CD4-positive, alpha-beta T cell treated with Interferon gamma for 1 hour (primary cell): Measurements from ENCODE around the gene ITPKA.

Experiments
- DNase-seq: peaks from one replicate; pipeline ENCODE4 v3.0.0-alpha.2; 2020

ITPKA gene

GRCh38 chr15:41511899-41512369 is 18.3 kb downstream of the ITPKA start:
- no peak for DNase-seq

- DNase-seq = no peak
Measured at GRCh38 chr15:41512512-41512939, 18.9 kb downstream of the ITPKA start.

- DNase-seq = peak; percentile 36
Measured at GRCh38 chr15:41512940-41513505, 19.3 kb downstream of the ITPKA start.

DNA sequence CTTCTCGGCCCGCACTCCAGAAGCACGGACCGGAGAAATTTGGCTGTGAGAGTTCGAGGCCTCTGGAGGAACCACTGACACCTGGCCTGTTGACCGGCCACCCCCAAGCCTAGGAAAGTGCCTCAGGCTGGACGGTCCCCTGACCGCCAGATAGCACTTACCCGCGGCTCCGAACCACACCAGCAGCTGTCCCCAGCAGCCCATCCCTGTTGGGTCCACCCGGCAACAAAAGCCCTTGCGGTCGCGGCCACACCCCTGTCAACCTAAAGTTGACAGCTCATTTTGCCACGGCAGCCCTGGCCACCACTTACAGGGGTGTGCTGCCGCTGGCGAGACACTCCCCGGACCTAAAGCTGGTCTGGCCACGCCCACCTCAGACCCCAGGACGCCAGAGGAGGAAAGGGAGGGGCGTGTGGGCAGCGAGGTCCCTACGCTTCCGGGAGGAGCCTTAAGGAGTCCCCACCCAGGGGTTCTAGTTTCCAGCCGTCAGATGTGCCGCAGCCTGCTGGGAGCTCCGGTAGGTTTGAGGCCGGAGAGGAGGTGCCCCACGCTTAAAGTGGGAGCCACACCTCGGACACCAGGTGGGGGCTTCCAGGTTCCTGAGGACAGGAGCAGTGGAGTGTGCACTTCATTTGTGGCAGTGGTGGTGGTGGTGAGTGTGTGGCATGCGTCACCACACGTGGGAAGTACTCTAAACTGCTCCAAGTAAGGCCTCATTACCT is 20.0 kb downstream of the ITPKA start, which contains the start of gene LTK:
Gene LTK, minus strand, starts transcription at position 322 of the 722 bp plus-strand sequence. Its CDS starts 118 bp downstream, at position 204.
- peak; percentile 22 for DNase-seq

- DNase-seq = no peak
Measured at GRCh38 chr15:41517895-41518449, 24.3 kb downstream of the ITPKA start.

DNA sequence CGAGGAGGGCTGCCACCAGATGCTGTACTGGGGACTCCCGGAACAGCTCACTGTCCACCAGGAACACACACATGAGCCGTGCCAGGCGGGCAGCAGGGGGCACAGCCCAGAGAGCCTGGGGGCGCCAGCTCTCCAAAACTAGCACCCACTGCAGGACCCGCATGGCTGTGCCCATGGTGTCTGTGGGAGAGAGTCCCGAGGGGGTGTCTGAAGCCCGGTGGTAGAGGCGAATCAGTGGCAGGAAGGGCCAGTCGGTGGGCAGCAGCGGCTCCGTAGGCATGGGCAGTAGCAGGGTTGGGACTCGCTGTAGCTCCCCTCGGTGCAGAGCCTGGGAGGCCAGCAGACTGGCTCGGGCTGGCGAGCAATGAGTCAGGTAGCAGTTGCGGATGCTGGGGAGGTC is 27.0 kb downstream of the ITPKA start:
- no peak for DNase-seq

GRCh38 chr15:41521614-41522013 is 27.9 kb downstream of the ITPKA start:
- DNase-seq = no peak

DNA sequence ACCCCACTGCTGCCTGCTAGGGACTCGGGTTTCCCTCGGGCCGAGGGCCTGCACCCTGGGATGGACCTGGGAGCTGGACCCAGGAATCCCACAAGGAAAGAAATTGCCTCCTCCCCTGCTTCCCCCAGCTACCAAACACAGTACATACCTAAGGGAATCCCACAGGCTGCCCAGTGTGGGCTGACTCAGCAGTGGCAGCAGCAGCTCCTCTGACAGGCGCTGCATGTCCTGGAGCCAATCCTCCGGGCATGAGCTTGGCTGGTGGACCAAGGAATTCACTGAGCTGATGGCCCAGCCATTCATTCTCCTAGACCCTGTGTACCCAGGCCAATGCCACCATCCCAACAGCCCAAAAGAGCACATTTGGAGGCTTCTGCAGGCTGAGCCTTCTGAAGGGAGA is 29.4 kb downstream of the ITPKA start:
- no peak for DNase-seq

- no peak for DNase-seq
Measured at GRCh38 chr15:41530363-41530956, 36.8 kb downstream of the ITPKA start.

DNA sequence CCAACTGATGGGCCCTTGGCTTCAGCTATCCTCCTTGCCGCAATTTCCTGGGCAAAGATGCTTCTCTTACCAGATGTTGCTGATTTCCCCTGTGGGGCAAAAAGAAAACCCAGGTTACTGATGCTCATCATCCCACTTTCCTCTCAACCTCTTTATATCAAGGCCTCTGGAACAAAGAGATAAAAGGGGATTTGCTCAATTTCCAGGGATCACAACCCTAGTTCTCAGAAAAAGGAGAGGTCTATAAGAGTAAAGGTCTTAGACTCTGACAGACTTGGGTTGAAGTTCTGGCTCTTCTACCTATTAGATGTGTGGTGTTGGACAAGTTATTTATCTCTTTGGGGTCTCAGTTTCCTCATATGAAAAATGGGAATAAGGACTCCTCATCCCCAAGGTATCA is 41.9 kb downstream of the ITPKA start:
- DNase-seq = no peak

DNA sequence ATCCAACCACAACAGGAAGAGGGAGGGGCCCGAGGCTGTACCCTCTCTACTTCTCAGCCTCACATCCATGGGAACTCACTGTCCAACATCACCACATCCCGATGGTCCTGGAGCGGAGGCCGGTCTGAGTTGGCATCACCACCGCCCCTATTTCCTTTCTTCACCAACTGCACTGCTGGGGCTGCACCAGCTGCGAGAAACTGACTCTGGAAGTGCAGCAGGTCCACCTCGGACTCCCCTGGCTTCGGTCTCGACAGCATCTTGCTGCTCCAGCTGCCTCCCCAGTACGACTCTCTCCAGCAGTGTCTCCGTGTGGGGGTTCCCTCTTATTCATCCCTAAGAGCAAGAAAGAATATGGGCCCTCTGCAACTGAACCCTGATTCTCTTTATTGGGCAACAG is 43.2 kb downstream of the ITPKA start:
- no peak for DNase-seq

- DNase-seq = no peak
Measured at GRCh38 chr15:41543521-41543870, 49.8 kb downstream of the ITPKA start.

- peak; percentile 30 for DNase-seq
Measured at GRCh38 chr15:41544650-41545015, 51.0 kb downstream of the ITPKA start.

GRCh38 chr15:41545218-41545617 is 51.5 kb downstream of the ITPKA start:
- DNase-seq = no peak

- no peak for DNase-seq
Measured at GRCh38 chr15:41546851-41547786, 53.4 kb downstream of the ITPKA start.

DNA sequence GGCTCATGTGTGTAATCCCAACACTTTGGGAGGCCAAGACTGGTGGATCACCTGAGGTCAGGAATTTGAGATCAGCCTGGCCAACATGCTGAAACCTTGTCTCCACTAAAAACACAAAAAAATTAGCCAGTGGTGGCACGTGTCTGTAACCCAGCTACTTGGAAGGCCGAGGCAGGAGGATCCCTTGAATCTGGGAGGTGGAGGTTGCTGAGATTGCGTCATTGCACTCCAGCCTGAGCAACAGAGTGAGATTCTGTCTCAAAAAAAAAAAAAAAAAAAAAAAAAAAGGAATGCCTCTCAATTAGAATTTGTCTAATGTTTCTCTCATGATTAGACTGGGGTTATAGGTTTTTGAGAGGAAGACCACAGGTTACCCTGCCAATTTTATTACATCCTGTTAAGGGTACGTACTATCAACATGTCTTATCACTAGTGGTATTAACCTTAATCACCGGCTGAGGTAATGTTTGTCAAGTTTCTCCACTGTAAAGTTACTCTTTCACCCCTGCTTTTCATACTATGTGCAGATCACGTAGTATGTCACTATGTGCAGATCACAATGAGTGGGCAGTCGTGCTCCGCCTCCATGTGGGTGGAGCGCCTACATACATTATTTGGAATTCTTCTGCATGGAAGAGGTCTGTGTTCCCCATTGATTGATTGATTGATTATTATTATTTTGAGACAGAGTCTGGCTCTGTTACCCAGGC is 56.5 kb downstream of the ITPKA start:
- DNase-seq = no peak
